AG09309 (cell line): ENCODE data around the gene MED16.

Experiments used
- DNase-seq: peaks from one replicate; pipeline ENCODE4 v3.0.0-alpha.2; 2010; ENCODE audit warnings: low read depth
- H3K4me3 ChIP-seq: 2 replicates; pipeline ENCODE4 v1.5.1; 2011; ENCODE audit warnings: mild to moderate bottlenecking, low read depth, low read length, moderate library complexity; ENCODE audit not compliant: control insufficient read depth
- TF ChIP-seq, protein P1 (sequence below): IDR thresholded peaks from 2 replicates; pipeline ENCODE4 v1.5.1; 2011; ENCODE audit warnings: mild to moderate bottlenecking, low read depth, low read length, inconsistent platforms; ENCODE audit not compliant: insufficient read depth, control insufficient read depth; ENCODE audit errors: missing control alignments

MED16 gene

DNA sequence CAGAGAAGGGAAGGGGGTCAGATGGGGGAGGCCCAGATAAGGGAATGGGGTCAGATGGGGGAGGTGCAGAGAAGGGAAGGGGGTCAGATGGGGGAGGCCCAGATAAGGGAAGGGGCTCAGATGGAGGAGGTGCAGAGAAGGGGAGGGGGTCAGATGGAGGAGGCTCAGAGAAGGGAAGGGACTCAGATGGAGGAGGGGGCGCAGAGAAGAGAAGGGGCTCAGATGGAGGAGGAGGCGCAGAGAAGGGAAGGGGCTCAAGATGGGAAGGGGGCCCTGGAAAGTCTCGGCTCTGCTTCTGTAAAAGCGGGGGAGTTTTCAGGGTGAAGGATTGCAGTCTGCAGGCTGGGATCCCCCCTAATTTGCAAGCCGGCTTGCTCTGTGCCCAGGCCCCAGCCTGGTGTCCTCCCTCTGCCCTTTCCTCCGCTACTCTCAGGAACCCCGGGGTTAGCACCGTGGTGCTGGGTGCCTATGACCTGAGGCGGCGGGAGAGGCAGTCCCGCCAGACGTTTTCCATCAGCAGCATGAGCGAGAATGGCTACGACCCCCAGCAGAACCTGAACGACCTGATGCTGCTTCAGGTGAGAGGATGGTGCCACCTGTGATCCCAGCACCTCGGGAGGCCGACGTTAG is 63.7 kb downstream of the MED16 start:
- no peak overlapping the region for H3K4me3 ChIP-seq
- no peak for DNase-seq
- TF ChIP-seq, protein P1, sequence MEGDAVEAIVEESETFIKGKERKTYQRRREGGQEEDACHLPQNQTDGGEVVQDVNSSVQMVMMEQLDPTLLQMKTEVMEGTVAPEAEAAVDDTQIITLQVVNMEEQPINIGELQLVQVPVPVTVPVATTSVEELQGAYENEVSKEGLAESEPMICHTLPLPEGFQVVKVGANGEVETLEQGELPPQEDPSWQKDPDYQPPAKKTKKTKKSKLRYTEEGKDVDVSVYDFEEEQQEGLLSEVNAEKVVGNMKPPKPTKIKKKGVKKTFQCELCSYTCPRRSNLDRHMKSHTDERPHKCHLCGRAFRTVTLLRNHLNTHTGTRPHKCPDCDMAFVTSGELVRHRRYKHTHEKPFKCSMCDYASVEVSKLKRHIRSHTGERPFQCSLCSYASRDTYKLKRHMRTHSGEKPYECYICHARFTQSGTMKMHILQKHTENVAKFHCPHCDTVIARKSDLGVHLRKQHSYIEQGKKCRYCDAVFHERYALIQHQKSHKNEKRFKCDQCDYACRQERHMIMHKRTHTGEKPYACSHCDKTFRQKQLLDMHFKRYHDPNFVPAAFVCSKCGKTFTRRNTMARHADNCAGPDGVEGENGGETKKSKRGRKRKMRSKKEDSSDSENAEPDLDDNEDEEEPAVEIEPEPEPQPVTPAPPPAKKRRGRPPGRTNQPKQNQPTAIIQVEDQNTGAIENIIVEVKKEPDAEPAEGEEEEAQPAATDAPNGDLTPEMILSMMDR = no peak

DNA sequence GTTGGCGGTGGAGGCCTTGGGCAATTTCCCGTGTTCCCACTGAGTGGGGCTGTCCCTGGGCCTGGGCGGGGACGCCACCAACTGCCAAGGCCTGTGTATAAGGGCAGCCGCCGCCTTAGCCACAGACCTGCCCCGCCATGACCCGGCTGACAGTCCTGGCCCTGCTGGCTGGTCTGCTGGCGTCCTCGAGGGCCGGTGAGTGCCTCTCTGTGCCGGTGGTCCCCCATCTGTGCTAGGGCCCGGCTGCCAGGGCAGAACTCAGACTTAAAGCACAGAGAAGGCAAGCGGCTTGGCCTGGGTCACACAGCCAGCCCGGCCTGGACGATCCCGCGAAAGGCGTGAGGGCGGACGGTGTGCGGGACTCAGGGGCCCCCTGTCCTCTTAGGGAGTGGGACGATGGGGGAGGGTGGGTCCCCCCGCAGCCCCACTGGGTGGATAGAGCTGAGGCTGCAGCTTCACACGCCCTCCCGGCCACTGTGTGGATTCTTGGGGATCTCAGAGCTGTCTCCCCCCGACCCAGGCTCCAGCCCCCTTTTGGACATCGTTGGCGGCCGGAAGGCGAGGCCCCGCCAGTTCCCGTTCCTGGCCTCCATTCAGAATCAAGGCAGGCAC is 65.2 kb downstream of the MED16 start, which contains the start of gene AZU1:
Gene AZU1, plus strand, starts transcription at position 128 of the 612 bp plus-strand sequence. Its CDS starts 10 bp downstream, at position 138.
- TF ChIP-seq, protein P1 = no peak
- no peak within 1 kb of the TSS for H3K4me3 ChIP-seq
- DNase-seq = no peak

DNA sequence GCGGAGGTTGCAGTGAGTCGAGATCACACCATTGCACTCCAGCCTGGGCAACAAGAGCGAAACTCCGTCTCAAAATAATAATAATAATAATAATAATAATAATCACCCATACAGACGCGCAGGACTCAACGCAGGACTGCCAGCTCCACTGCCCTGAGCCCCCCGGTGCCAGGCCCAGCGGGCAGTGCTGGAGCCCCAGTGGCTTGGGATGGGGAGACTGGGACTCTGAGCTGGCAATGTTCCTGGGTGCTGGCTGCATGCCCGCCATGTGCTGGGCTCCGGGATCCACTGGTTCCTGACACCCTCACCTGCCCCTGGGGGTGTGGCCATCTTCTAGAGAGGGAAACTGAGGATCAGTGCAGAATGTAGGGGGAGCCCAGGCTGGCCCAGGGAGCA is 65.7 kb downstream of the MED16 start:
- DNase-seq = no peak
- no peak overlapping the region for H3K4me3 ChIP-seq
- TF ChIP-seq, protein P1 = no peak

DNA sequence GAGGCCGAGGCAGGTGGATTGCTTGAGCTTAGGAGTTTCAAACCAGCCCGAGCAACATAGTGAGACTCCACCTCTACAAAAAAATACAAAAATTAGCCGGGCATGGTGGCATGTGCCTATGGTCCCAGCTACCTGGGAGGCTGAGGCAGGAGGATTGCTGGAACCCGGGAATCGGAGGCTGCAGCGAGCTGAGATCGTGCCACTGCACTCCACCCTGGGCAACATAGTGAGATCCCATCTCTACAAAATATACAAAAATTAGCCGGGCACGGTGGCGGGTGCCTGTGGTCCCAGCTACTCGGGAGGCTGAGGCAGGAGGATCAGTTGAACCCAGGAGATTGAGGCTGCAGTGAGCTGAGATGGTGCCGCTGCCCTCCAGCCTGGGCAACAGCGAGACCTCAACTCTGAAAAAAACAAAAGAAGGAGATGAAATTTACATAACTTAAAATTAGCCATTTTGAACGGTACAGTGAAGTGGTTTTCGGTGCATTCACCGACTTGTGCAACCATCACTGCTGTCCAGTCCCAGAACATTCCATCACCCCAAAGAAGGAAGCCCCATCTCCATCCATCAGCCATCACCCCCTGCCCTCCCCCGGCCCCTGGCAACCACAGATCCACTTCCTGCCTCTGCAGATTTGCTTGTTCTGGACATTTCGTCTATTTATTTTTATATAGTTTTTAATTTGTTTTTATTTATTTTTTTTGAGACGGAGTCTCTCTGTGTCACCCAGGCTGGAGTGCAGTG is 66.9 kb downstream of the MED16 start:
- DNase-seq = no peak
- TF ChIP-seq, protein P1 = no peak
- H3K4me3 ChIP-seq = no peak overlapping the region

DNA sequence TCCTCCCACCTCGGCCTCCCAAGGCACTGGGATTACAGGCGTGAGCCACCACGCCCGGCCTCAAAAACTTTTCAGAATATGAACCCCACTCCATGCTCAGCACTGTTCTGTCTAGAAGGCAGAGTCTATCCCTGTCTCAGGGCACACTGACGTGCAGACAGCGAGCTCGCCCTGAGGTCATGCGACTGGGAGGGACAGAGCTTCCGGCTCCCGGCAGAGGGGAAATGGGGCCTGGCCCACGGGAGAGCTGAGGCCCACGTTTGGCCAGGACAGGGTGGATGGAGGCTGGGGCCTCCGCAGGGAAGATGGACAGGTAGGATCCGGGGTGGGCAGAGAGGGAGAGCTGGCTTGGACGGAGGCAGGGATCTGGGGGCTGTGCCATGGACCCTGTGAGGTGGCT is 68.1 kb downstream of the MED16 start:
- H3K4me3 ChIP-seq = no peak overlapping the region
- TF ChIP-seq, protein P1 = no peak
- no peak for DNase-seq

DNA sequence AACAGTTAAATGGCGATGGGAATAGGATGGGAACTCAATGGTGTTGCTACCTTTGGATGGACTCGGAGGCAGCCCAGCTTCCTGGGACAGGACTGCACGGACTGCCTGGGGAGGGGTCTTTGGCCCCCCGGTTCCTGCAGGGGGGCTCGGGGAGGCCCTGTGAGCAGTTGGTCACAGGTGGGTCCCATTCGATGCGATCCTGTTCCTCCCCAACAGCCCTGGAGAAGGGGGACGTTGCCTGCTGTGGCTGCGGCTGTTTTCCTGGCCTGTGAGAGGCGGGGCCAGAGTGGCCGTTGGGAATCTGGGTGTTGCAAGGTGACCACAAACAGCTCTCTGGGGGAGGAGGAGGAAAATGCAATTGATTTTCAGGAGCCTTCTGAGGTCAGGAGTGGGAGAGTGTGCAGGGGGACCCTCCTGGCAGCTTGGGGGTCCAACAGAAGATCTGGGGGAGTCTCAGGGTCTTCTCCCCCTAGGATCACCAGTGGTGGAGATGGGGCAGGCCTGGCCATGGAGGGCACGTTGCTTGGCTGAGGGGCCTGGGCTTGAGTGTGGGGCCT is 69.3 kb downstream of the MED16 start:
- no peak for DNase-seq
- TF ChIP-seq, protein P1 = no peak
- H3K4me3 ChIP-seq = no peak overlapping the region
